NCI-H460 (cell line): ENCODE measurements around the gene TTC21A. TPM values are rescaled to one million over a fixed set of nuclear protein-coding genes. Genes with fewer than 3 reads are reported as not detected.

Experiments
- DNase-seq: peaks from one replicate; pipeline ENCODE4 v3.0.0-alpha.2; 2016; ENCODE audit warnings: low read depth; ENCODE audit errors: extremely low read depth
- total RNA-seq: library from RNA; depleted of rRNA; stranded (reverse); fragments of >200 nt; shearing (Covaris generic); gene quantifications from 2 replicates; pipeline ENCODE4 v1.2.3, GENCODE V29; 2014

TTC21A gene
- total RNA-seq, 1 experiment from 2014 or later, result 1.2 TPM

GRCh38 chr3:39112535-39112934, 5.1 kb downstream of the TTC21A start:
- DNase-seq, result no peak

GRCh38 chr3:39113291-39113690, 5.8 kb downstream of the TTC21A start:
- DNase-seq, result no peak

- DNase-seq, result no peak
Measured at GRCh38 chr3:39114456-39114855, 7.0 kb downstream of the TTC21A start.

- DNase-seq, result no peak
Measured at GRCh38 chr3:39115870-39116269, 8.4 kb downstream of the TTC21A start.

DNA sequence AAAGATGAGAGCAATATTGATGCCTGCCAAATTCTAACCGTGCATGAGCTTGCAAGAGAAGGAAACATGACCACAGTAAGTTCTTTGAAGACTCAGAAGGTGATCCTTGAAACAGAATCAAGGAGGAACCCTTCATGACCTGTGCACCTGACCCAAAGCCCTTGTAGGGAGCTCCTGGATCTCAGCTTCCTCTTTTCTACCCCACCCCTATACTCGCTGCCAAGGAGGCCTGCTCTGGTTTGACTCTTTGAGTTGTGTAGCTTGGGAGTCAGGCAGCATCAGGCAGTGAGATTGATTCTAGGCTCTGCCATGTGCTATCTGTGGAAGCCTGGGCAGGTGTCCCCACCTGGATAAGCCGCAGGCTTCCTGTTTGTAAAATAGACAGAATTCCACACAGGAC, 10.6 kb downstream of the TTC21A start:
- no peak for DNase-seq

DNA sequence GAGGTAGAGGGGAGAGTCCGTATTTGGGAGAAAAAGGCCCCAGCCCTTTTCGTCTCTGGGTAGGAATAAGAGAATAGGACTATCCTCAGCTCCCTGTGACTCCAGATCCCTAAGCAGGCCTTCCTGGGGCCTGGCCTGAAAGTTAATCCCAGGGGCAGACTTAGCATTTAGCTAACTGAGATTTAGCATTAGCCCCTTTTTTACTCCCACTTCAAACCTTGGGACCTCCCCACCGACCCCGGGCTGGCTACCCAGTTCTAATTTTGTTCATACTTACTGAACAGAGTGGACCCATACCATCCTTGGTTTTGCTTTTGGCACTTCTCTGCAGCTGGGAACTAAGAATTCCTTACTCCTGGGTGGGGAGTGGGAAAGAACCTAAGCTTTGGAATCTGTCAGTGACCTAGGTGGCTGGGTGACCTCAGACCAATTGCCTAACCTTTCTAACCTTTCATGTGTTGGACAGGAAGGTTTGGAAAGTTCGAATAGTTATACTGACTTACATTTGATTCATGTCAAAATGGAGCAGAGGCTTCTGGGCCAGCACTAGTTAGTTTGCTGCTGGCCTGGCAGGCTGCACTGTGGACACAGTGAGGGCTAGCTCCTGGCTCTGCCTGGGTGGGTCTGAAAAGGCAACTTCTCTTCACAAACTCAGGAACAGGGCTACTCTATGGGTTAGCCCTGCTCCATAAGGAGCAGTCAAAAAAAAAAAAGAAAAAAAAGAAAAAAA, 11.6 kb downstream of the TTC21A start:
- no peak for DNase-seq

GRCh38 chr3:39121621-39122020, 14.1 kb downstream of the TTC21A start:
- no peak for DNase-seq

DNA sequence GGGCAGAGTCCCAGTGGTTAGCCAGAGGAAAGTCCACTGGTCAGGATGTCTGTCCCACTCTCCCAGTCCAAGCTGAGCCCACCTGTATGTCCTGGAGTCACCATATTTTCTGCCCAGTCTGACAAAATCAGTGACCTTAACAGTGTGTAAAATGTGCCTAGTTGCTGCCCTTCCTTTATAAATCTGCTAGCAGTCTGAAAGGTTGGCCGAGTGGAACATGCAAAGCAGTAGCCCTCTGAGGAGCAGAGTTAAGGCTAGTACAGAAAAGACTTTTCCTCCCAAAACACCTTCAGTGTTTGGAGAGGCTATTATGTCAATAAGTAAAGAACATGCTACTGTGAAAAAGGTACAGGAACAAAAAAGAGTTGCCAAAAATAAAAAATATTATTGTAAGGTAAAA, 15.3 kb downstream of the TTC21A start:
- no peak for DNase-seq

- DNase-seq, result no peak
Measured at GRCh38 chr3:39124876-39125840, 17.7 kb downstream of the TTC21A start.

DNA sequence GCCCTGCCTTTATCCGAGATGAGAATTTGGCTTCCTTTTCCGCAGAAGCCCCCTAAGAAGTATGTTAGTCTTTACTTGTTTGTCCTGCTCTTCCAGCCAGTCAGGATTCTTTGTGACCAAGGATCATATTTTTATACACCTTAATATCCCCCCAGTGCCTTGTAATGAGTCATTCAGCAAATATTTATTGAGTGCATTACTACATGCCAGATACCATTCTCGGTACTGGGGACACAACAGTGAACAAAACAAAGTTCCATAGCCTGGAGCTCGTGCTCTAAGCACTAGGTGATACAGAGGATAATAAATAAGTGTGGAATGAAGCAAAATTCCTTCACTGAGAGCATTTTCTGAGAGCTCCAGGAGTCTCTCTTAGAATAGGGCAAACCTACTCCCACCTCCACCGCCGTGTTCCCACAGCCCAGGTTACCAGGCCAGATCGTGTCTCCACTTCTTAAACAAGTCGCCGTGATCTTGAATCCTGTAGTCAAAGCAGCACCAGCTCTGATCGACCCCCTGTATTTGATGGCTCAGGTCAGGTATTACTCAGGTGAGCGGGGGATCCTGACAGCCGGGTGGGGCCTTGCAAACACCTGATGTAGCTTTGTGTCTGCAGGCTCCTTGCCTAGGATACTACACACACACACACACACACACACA, 18.5 kb downstream of the TTC21A start:
- no peak for DNase-seq

DNA sequence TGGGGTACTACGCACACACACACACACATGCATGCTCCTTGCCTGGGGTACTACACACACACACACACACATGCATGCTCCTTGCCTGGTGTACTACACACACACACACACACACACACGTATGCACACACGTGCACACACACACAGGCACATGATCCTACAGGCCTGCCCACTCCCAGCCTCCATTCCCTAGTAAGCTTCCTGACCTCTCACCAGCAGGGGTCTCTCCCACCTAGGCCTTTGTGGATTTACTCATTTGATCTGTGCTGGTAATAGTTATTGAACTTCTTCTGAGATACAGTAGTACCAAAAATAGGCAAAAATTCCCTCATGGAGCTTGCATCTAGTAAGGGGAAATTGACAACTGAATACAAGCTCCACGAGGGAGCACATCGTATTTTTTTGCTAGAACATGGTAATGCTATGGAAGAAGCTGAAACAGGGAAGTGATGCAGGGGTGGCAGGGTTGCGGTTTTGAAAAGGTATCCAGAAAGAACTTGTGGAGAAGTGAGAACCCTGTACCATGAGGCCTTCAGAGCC, 19.1 kb downstream of the TTC21A start:
- DNase-seq, result peak; percentile 33

DNA sequence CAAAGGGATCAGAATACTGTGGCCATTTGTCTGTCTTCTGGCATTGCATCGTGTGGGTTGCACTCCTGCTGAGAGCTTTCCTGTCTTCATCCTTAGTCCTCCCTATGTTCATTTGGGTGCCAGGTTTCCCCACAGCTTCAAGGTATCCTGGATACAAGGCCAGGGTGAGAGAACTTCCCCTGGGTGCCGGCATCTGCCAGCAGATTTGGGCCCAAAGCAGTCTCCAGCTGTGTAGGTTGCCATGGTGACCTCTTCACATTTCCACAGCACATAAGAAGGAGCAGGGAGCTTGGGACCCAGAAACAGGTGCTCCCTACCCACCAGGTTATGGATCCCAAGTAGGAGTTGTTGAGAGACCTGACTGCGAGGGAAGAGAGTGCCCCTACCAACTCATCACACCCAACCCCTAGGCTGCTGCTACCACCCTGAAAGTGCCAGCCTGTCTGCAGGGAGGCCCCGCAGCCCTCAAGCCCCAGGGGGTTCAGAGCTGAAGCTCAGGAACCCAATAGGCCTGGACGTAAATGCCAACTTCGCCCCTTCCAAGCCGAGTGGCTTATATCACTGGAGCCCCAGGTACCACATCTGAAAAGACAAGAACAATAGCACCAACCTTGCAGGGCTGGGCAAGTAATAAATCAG, 19.9 kb downstream of the TTC21A start:
- DNase-seq, result no peak

DNA sequence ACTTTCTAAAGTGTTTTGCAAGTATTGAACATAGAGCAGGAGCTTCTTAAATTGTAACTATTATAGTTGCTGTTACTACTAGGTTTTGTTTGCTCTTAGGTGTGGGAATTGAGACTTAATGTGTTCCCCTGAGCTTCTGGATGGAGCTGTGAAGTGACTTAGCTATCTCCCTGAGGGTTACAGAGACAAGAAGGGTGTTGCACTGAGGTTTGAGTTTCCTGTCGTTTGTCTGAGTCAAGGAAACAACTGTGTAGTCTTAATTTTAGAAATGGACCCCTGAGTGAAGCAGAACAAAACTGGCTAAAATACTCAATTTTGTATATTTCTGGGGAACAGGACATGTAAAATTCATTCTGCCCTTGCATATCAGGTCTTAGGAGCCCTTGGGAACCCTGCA, 20.4 kb downstream of the TTC21A start:
- DNase-seq, result no peak

GRCh38 chr3:39128951-39129350, 21.5 kb downstream of the TTC21A start:
- DNase-seq, result no peak

DNA sequence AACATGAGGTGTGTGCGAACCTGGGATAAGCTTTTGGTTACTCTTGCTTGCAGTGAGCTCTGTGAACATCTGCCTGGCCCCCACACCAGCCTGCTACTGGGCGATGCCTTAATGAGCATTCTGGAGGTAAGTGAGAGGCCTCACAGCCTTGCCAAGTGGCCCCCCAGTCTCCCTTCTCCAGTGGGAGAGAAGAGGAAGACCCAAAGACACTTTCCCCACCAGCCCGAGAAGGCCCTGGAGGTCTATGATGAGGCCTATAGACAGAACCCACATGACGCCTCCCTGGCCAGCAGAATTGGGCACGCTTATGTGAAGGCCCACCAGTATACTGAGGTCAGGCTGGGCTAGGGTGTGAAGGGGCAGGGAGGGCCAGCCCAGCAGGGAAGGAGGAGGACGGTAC, 22.5 kb downstream of the TTC21A start:
- no peak for DNase-seq

- DNase-seq, result no peak
Measured at GRCh38 chr3:39130693-39131265, 23.3 kb downstream of the TTC21A start.

- no peak for DNase-seq
Measured at GRCh38 chr3:39132096-39133092, 24.9 kb downstream of the TTC21A start.

- no peak for DNase-seq
Measured at GRCh38 chr3:39133093-39133490, 25.6 kb downstream of the TTC21A start.

GRCh38 chr3:39133822-39134221, 26.3 kb downstream of the TTC21A start:
- no peak for DNase-seq
